Measurements from ENCODE around the gene SLC35B3.
A peak's percentile ranks its signal among the peaks of the same experiment; 100 is the strongest.
"Not testable (repeated sequence)": the region's sequence is repeated elsewhere in the genome, so short reads cannot be mapped to it uniquely, and the experiment has no call there.

Gene SLC35B3

GRCh38 chr6:8435093-8435844, at the start of gene SLC35B3:
Gene SLC35B3, minus strand, starts transcription at chr6:8435545.
- DNase-seq: peak; percentile 73

DNA sequence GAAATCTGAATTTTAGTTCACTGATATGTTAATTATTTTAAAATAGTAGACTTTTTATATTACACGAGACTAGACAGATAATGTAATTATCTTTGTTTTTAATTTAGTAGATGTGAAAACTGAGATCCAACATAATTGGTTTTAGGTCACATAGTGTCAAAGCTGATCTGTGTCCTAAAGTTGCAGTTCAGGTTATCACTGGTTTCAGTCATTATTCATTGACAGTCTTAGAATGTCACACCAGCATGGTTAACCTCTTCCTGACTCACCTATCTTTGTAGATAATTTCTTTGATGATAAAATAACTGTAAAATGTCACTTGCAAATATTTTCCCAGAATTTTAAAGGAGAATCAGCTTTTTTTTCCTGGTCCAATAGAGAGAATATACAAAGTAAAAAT, 48.3 kb upstream of the SLC35B3 start:
- DNase-seq: no peak

- DNase-seq: no peak
Measured at GRCh38 chr6:8481727-8482126, 46.4 kb upstream of the SLC35B3 start.

DNA sequence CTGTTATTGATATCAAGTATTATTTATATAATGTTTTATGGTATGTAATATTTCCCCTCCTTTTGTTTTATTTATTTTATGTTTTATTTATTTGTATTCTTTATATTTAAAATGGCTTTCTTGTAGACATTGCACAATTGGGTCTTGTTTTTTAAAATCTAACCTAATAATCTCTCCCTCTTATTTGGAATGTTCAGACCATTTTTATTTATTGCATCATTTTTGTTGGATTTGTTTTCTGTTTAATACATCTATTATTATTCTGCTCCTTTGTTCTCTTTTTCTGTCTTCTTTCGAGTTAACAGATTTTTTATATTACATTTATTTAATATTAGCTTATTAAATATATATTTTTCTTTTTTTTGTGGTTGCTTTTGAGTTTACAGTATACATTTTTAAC, 43.1 kb upstream of the SLC35B3 start:
- no peak for DNase-seq

GRCh38 chr6:8476656-8477055, 41.3 kb upstream of the SLC35B3 start:
- no peak for DNase-seq

DNA sequence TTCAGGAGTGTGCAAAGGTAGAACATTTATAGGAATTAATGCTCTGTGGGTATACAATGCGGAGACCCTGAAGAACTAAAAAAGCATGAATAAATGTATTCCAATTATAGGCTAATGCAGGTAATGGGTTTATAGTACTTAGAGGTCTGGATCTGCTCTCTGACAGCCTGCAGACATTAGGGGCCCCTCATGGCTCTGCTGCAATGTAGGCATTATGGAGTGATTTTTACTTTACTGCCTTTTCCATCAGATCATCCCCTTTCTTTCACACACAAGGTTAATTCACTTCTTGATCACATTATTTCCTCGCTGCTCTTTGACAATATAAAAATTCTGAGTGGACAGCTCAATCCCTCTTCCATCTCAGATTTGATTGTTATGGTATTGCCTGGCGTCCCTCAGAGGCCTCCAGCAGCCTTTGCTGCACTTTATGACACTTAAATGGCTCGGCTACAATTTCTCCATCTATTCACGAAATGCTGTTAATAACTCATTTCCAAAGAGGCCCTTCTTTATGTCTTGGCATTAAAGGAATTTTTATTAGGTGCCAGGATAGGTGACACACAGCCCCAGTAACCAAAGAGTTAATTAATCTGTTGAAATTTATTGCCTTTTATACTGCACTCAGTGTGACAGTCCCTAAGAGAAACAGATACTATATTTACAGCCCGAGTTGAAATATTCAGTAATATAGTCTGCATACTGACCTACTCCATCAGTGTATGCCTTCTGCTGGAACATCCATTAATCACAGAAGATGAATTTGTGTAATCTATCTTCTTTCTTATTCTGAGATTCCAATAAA, 33.4 kb upstream of the SLC35B3 start:
- no peak for DNase-seq

DNA sequence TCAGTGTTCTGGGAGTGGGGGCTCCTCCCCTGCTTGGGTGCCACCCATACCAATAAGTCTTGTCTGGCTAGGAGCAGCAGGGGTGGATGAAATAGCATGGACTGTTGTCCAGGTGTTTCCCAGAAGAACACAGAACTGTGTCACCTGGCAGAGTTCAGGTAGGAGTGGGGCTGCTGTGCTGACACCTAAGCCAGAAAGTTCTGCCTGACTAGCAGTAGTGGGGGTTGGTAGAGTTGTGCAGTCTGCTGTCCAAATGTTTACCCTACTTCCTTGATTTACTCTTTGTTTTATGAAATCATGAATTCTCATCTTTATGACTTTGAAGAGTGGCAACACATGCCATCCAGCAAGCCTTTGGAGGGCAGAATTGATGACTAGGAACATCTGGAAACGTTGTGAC, 27.3 kb upstream of the SLC35B3 start:
- DNase-seq: no peak

DNA sequence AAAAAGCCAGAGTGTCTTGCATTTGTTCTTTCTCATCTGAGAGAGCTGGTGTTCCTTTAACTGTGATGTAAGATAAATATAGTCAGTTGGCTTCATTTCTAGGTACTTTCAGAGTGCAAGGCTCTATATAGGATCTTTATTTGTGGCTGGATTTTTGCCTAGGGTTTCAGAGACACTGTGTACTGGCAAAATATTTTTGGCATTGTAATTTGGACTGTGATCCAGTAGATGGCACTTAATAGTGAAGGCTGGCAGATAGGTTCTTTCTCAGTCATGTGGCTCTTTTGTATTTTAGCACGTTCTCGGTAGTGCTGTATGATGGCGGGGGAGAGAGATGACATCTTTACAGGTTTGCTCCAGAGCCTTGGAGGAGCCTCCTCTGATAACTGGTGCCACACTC, 26.8 kb upstream of the SLC35B3 start:
- DNase-seq: no peak

DNA sequence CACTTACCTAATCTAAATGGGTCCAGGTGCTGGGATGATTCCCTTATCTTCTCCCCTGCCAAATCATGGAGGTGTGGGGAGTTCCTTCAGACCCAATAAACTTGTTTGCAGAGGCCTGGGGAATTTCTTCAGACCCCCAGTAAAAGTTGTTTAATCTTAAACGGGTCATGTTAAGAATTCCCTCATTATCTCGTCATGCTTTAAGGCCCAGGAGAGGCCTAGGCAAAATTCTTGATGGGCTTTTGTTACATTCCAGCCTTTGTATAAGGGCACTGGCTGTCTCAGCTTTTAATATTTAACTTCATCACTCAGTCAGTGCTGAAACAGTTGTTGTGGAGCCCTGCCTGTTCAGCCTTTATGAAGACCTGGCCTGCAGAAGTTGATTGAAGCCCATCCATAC, 11.0 kb upstream of the SLC35B3 start:
- DNase-seq: no peak

DNA sequence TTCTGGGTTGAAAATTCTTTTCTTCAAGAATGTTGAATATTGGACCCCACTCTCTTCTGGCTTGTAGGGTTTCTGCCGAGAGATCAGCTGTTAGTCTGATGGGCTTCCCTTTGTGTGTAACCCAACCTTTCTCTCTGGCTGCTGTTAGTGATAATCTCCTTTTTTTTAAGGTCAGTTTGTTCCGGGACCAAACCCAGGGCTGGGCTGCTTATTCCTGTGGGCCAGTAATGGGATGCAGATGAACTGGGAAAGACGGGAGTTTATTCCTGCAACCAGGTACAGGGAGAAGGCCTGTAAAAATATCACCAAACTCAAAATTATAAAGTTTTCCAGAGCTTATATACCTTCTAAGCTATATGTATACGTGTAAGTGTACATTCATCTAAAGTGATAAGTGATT, 10.6 kb upstream of the SLC35B3 start:
- not testable (repeated sequence) for DNase-seq

DNA sequence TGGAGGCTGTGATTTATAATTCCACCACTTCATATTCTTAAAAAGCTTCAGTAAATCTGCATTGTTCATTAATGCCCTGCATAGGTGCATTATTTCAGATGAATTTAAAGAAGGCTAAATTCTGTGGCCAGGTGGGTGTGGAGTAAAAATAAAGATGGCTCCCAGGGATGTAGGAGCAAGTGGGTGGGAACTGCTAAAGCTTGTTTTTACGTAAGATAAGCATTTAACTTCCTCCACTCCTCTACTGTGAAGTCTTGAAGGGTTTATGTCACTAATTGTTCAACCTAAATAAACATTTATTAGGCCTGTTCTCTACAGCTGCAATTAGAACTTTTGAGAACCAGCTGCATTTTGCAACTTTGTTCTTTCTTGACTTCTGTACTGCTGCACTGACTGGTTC, 6.8 kb upstream of the SLC35B3 start:
- no peak for DNase-seq

GRCh38 chr6:8441452-8441851, 6.1 kb upstream of the SLC35B3 start:
- no peak for DNase-seq

- DNase-seq: no peak
Measured at GRCh38 chr6:8439601-8440268, 4.4 kb upstream of the SLC35B3 start.

- DNase-seq: no peak
Measured at GRCh38 chr6:8437813-8438212, 2.5 kb upstream of the SLC35B3 start.

- DNase-seq: no peak
Measured at GRCh38 chr6:8436966-8437365, 1.6 kb upstream of the SLC35B3 start.

DNA sequence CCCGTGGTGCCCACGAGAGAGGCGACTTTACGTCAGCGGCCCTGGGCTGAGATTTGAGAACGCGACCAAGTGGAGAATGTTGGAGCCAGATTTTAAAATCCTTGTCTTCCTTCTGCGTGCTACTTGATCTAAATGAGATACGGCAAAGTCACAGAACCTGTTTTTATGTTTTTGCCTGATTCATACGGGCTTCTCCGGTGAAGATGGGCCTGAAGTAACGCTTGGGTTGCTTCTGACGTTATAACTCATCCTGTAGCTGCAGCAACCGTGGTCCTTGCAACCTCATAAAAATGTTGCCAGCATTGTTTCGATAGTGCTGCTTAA, 462 bp upstream of the SLC35B3 start:
- no peak for DNase-seq

DNA sequence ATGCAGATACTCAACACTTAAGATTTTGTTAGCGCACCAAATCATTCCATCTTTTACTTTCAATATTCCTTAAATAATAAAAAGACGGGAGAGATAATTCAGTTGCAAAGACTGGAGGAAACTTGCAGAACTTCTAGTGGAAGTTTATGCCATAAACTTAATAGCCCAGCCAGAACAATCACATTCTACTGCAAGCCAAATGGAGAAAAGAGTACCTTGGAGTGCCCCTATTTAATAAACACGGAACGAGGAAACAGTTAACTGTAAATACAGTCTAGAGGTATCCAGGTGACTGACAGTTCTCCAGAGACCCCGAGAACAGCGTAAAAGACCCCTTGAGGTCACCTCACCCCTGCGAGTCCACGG, 635 bp downstream of the SLC35B3 start:
- no peak for DNase-seq

DNA sequence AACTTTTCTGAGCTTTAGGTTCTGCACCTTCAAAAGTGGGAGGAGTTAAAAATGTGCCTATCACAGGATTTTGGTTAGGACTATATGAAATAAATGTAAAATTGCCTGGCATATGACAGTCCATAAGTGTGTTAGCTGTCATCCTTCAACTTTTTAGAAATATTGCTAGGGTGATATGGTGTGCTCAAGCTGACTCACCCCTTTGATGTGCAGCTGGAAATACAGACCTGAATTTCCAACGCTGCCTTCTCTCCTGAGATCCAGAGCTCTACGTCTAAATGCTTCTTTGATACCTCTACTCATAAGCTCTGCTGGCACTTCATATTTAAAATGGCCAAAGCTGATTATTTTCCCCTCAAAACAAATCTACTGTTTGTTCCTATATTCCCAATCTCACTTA, 2.7 kb downstream of the SLC35B3 start:
- DNase-seq: no peak

DNA sequence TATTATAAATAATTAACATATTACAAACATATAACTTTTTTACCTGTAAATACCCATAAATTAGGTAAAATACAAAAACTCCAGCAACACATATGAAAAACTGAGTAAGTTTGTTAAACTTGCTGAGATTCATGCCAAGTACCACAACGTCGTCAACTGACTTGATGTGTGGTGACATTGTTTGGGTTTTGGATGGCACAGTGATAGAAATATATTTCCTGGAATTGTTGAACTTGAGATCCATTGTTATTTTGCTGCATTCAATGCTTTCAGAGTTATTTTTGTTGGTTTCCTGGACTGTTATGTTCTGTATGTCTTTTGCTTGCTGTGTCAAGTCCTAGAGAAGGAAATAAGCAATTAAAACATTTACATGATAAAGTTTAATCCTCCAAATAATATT, 5.5 kb downstream of the SLC35B3 start:
- DNase-seq: no peak

DNA sequence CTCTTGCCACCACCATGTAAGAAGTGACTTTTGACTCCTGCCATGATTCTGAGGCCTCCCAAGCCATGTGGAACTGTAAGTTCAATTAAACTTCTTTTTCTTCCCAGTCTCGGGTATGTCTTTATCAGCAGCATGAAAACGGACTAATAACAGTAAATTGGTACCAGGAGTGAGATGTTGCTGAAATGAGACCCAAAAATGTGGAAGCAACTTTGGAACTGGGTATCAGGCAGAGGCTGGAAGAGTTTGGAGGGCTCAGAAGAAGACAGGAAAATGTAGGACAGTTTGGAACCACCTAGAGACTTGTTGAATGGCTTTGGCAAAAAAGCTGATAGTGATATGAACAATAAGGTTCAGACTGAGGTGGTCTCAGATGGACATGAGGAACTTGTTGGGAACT, 8.8 kb downstream of the SLC35B3 start:
- DNase-seq: not testable (repeated sequence)

GRCh38 chr6:8420031-8420588, 15.2 kb downstream of the SLC35B3 start:
- DNase-seq: no peak

GRCh38 chr6:8415913-8416312, 19.4 kb downstream of the SLC35B3 start:
- no peak for DNase-seq

- no peak for DNase-seq
Measured at GRCh38 chr6:8415280-8415679, 20.1 kb downstream of the SLC35B3 start.

DNA sequence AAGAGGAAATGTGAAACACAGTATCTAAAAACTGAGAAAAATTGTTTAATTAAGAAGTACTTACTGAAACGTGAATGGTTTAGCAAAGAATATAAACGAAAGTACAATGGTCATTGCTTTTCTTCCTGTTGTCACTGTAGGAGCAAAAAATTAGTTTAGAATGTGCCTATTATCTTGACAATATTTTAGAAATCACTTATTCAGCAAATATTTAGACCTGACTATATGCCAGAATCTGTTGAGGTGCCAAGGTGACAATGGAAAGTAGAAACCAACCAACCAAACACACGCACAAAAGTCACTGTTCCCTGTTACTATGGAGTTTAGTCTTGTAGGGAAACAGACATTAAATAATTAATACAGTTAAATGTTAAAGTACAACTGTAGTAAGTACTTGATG, 20.5 kb downstream of the SLC35B3 start:
- no peak for DNase-seq

Data from NCI-H1092 (cell line).